NCI-H774 (cell line): ENCODE results near the gene CCDC9.
"Not testable (repeated sequence)": the region's sequence is repeated elsewhere in the genome, so short reads cannot be mapped to it uniquely, and the experiment has no call there.

Experiments
- DNase-seq: peaks from one replicate; lab custom pipeline; 2025; lab: John Stamatoyannopoulos, UW

The CCDC9 gene

GRCh38 chr19:47261946-47262793 is 5.8 kb downstream of the CCDC9 start:
- not testable (repeated sequence) for DNase-seq

DNA sequence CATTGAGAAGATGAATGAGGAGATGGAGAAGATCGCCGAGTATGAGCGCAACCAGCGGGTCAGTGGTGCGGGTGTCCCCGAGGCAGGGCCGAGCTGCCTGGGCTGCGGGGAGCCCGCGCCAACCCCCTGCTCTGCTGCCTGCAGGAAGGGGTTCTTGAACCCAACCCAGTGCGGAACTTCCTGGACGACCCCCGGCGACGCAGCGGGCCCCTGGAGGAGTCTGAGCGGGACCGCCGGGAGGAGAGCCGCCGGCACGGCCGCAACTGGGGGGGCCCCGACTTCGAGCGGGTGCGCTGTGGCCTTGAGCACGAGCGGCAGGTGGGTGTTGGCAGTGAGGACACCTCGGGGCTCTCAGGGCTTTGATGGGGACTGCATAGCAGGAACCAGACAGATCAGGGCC is 8.3 kb downstream of the CCDC9 start:
- DNase-seq, result no peak

GRCh38 chr19:47266401-47266941 is 10.1 kb downstream of the CCDC9 start:
- DNase-seq, result no peak

- DNase-seq, result no peak
Observed at GRCh38 chr19:47267350-47267759, 11.0 kb downstream of the CCDC9 start.

GRCh38 chr19:47268028-47268427 is 11.7 kb downstream of the CCDC9 start:
- no peak for DNase-seq

DNA sequence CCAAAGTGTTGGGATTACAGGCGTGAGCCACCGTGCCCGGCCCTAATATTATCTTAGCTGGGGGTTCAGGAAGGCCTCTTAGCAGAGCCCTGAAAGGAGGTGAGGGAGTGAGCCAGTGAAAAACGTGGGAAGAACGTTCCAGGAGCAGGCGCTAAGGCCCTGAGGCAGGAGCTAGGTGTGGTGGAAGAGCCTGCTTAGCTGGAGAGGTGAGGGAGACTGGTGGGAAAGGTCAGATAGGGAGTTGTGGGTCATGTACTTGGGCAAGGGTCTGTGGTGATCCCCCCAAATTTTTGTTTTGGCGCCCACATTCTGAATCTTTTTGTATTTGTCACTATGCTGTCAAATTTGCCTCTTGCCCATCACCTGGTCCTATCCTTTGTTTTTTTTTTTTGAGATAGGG is 13.3 kb downstream of the CCDC9 start:
- no peak for DNase-seq

- no peak for DNase-seq
Observed at GRCh38 chr19:47270408-47270807, 14.1 kb downstream of the CCDC9 start.

DNA sequence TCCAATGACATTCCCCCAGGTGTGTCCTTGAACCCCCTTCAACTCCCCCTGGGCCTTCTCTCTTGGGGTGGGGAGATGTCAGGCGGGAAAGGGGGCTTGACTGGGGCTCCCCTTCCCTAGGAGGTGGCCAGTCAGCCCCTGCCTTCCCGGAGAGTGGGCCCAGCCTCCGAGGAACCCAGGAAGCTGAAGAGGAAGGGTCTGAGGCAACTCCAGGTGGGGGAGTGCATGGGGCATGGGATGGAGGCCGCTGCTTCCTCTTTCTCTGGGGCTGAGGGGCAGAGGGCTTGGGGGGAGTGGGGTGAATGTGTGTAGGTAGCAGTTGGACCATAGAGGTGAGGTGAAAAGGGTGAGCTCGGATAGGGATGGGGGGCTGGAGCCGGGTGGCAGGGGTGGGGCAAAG is 15.6 kb downstream of the CCDC9 start:
- DNase-seq, result no peak

GRCh38 chr19:47272448-47273312 is 16.4 kb downstream of the CCDC9 start:
- DNase-seq, result no peak

- DNase-seq, result peak; percentile 90
Observed at GRCh38 chr19:47273313-47274070, 17.2 kb downstream of the CCDC9 start.

DNA sequence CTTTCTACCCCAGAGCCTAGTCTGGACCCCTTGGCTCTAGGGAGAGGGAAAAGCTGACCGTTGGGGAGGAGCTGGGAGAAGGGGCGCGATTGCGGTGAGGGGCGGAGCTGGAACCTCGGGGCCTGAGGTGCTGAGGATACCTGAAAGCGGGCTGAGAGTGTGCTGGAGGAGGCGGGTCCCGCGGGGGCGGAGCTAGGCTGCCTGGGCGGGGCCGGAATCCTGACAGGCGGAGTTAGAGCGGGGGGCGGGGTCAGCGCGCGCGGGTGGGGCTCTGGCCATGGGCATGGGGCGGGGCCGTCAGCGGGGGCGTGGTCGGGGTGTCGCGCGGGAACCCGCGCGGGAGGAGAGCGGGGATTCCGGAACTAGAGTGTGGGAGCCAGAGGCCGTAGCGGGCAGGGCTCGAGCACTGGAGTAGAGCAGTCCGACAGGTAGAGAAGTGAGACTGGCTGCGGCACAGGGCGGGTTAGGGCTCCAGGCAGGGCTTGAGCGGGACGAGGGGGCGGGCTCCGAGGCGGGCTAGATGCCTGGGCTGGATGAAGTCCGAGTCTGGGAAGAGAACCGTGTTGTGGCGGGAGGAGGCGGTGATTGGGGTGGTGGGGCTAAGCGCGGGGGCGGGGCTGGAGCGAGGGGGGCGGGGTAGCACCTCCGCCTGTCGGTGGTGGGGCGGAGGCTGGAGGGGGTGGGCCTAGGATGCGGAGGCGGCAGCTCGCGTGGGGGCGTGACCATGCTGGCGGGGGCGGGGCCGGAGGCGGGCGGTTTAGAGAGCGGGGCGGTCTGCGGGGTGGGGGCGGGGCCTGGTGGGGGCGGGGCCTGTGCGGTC is 18.0 kb downstream of the CCDC9 start, which contains the start of gene INAFM1:
TSS of gene INAFM1 (plus strand) at position 815 of the 820 bp plus-strand sequence. CDS start 35 bp downstream, outside the sequence.
- peak; percentile 89 for DNase-seq

- no peak for DNase-seq
Observed at GRCh38 chr19:47274891-47275761, 18.8 kb downstream of the CCDC9 start.

DNA sequence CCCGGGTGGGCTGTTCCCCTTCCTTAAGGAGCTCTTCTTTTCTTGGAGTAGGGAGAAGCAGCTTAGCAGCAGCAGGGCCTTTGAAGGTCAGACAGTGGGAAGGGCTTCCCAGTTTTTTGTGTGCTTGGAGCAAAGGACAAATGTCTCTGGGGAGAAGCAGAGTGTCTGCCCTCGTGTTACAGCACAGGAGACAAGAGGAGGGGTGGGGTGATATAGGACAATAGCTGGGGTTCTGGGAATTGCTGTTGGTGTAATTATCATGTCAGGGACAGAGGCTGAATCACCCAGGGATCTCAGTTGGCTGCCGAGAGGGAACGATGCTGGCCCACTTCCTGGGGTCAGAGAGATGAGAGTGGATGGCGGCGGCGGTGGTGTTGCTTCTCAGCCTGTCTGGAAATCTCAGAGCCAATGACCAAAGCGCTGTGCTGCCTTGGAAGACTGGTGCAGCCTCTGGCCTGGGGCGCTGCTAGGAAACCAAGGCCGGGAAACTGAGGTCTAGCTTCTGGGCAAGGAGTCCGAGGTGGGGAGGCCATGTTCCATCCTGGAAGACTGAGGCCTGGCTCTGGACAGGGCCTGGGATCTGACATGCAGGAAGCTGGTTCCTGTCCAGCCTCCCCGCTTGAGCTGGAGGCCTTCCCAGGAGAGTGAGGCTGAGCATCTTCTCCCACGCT is 19.6 kb downstream of the CCDC9 start:
- no peak for DNase-seq

DNA sequence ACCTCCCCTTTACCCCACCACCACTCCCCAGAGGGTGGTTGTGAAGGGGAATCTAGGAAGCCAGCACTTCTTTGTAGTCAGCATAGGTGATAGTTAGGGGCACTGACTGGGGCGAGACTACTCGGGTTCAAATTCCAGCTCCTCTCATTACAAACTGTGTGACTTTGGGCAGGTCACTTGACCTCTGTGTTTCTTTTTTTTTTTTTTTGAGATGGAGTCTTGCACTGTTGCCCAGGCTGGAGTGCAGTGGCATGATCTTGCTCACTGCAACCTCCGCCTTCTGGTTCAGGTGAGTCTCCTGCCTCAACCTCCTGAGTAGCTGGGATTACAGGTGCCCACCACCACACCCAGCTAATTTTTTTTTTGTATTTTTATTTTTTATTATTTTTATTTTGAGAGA is 20.2 kb downstream of the CCDC9 start:
- DNase-seq, result not testable (repeated sequence)

GRCh38 chr19:47280183-47280797 is 24.0 kb downstream of the CCDC9 start:
- DNase-seq, result no peak

GRCh38 chr19:47283405-47284059 is 27.2 kb downstream of the CCDC9 start:
- no peak for DNase-seq

- DNase-seq, result peak; percentile 7
Observed at GRCh38 chr19:47284324-47284899, 28.1 kb downstream of the CCDC9 start.

DNA sequence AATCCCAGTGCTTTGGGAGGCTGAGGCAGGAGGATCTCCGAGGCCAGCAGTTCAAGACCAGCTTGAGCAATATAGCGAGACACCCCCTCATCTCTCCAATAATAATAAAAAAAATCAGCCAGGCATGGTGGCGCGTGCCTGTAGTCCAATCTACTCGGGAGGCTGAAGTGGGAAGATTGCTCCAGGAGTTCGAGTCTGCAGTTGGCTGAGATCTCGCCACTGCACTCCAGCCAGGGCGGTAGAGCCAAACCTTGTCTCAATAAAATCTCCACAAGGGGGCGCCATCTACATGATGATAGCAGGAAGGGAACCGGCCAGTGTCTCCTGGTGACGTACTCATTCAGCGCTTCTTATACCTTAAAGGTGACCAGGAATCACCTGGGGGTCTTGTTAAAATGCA is 39.7 kb downstream of the CCDC9 start:
- DNase-seq, result peak; percentile 73
